SK-N-SH (cell line): ENCODE measurements around the gene ACADS. TPM values are rescaled to one million over a fixed set of nuclear protein-coding genes. Genes with fewer than 3 reads are reported as not detected.

Source experiments
- CTCF ChIA-PET: fragments of 300-600, 350-600 bp; formaldehyde crosslinking; extraction: SDS; loops from one replicate; lab custom pipeline; 2021; lab: Yijun Ruan, JAX
- POLR2A ChIA-PET: fragments of 350-600 bp; sonication (Branson Sonifier 250); formaldehyde crosslinking; extraction: SDS; loops from one replicate; lab custom pipeline; 2020; ENCODE audit warnings: antibody characterized with exemption, inconsistent platforms; lab: Yijun Ruan, JAX
- DNase-seq: peaks from one replicate; pipeline ENCODE4 v3.0.0; 2012
- H2AFZ ChIP-seq: fragments of 200-600 bp; sonication (generic); 2 replicates; pipeline ENCODE4 v1.8.1; 2016; ENCODE audit warnings: antibody characterized with exemption, mild to moderate bottlenecking, low read depth
- H3F3A ChIP-seq: fragments of 200-600 bp; sonication (generic); replicated peaks from 2 replicates; pipeline ENCODE3; 2016; ENCODE audit warnings: antibody characterized with exemption, mild to moderate bottlenecking; ENCODE audit not compliant: insufficient read depth
- H3K27ac ChIP-seq, 2 experiments: fragments of 200-500 bp in 1 of 2; fragments of 200-600 bp in 1 of 2; sonication (Bioruptor generic) in 1 of 2; sonication (generic), shearing (Covaris generic) in 1 of 2; 2 replicates each; pipeline versions ENCODE4 v1.5.1 to v1.6.1; 2014 to 2016; ENCODE audit warnings: low read depth in 2 of 2, inconsistent platforms in 1 of 2, low read length in 1 of 2, mild to moderate bottlenecking in 1 of 2, mixed read lengths in 1 of 2
- H3K27me3 ChIP-seq: fragments of 200-600 bp; sonication (generic), shearing (Covaris generic); 2 replicates; pipeline ENCODE4 v1.6.1; 2016; ENCODE audit warnings: mixed run types; ENCODE audit not compliant: insufficient read depth
- H3K36me3 ChIP-seq, 2 experiments: fragments of 200-500 bp in 1 of 2; fragments of 200-600 bp in 1 of 2; sonication (Bioruptor generic) in 1 of 2; sonication (generic) in 1 of 2; replicated peaks in 1 of 2; 2 replicates each; pipeline versions ENCODE3 to v1.5.1; 2014 to 2016; ENCODE audit warnings: low read length in 1 of 2, mild to moderate bottlenecking in 1 of 2; ENCODE audit not compliant: insufficient read depth in 2 of 2, control insufficient read depth in 1 of 2
- H3K4me1 ChIP-seq, 2 experiments: fragments of 200-500 bp in 1 of 2; fragments of 200-600 bp in 1 of 2; sonication (Bioruptor generic) in 1 of 2; sonication (generic), shearing (Covaris generic) in 1 of 2; 2 replicates each; pipeline versions ENCODE4 v1.5.1 to v1.6.1; 2014 to 2016; ENCODE audit warnings: low read depth in 1 of 2, low read length in 1 of 2, mixed run types in 1 of 2; ENCODE audit not compliant: insufficient read depth in 2 of 2, control insufficient read depth in 1 of 2
- H3K4me2 ChIP-seq: fragments of 200-600 bp; sonication (generic), shearing (Covaris generic); 2 replicates; pipeline ENCODE4 v1.6.1; 2017; ENCODE audit warnings: mixed run types
- H3K4me3 ChIP-seq, 2 experiments: fragments of 200-500 bp in 1 of 2; fragments of 200-600 bp in 1 of 2; sonication (Bioruptor generic) in 1 of 2; sonication (generic), shearing (Covaris generic) in 1 of 2; 2 replicates each; pipeline versions ENCODE4 v1.5.1 to v1.8.1; 2014 to 2016; ENCODE audit warnings: low read depth in 2 of 2, inconsistent platforms in 1 of 2, low read length in 1 of 2, mild to moderate bottlenecking in 1 of 2, mixed read lengths in 1 of 2, moderate library complexity in 1 of 2
- H3K79me2 ChIP-seq: fragments of 200-600 bp; sonication (generic); 2 replicates; pipeline ENCODE4 v1.8.1; 2017; ENCODE audit warnings: mild to moderate bottlenecking; ENCODE audit not compliant: insufficient read depth
- H3K9ac ChIP-seq: fragments of 200-600 bp; sonication (generic); 2 replicates; pipeline ENCODE4 v1.6.1; 2017; ENCODE audit warnings: mixed run types
- H3K9me2 ChIP-seq: fragments of 200-600 bp; sonication (generic); 2 replicates; pipeline ENCODE4 v1.6.1; 2017; ENCODE audit warnings: mixed run types
- H3K9me3 ChIP-seq: fragments of 200-600 bp; sonication (generic); 2 replicates; pipeline ENCODE4 v1.6.1; 2017; ENCODE audit warnings: mixed run types, mild to moderate bottlenecking, moderate library complexity
- H4K20me1 ChIP-seq: fragments of 200-600 bp; sonication (generic); 2 replicates; pipeline ENCODE4 v1.6.1; 2017; ENCODE audit warnings: mild to moderate bottlenecking, mixed run types; ENCODE audit not compliant: insufficient read depth
- ELF1 ChIP-seq: IDR thresholded peaks from 2 replicates; pipeline ENCODE4 v1.4.0; 2012
- FOXJ3 ChIP-seq: sonication (generic); formaldehyde crosslinking; IDR thresholded peaks from 2 replicates; pipeline ENCODE4 v1.5.1; 2020; ENCODE audit warnings: mild to moderate bottlenecking, missing genetic modification reagents
- FOXM1 ChIP-seq: IDR thresholded peaks from 2 replicates; pipeline ENCODE4 v1.4.0; 2012; ENCODE audit warnings: low read depth, mild to moderate bottlenecking
- GABPA ChIP-seq: IDR thresholded peaks from 2 replicates; pipeline ENCODE4 v1.4.0; 2012; ENCODE audit warnings: low read depth, mild to moderate bottlenecking
- JUND ChIP-seq: IDR thresholded peaks from 2 replicates; pipeline ENCODE4 v1.4.0; 2012
- NRF1 ChIP-seq: IDR thresholded peaks from 2 replicates; pipeline ENCODE4 v1.6.1; 2012; ENCODE audit warnings: low read depth, mild to moderate bottlenecking, low read length
- POLR2AphosphoS5 ChIP-seq: IDR thresholded peaks from 2 replicates; pipeline ENCODE4 v1.6.1; 2012; ENCODE audit warnings: low read depth, low read length
- RCOR1 ChIP-seq: fragments of 150-350 bp; IDR thresholded peaks from 2 replicates; pipeline ENCODE4 v1.6.1; 2017; ENCODE audit warnings: antibody characterized with exemption, low read length
- RFX5 ChIP-seq: IDR thresholded peaks from 2 replicates; pipeline ENCODE4 v1.6.1; 2012; ENCODE audit warnings: mild to moderate bottlenecking, improper control_type of control experiment, low read length
- YY1 ChIP-seq: IDR thresholded peaks from 2 replicates; pipeline ENCODE4 v1.4.0; 2012; ENCODE audit warnings: low read depth, mild to moderate bottlenecking
- WGBS: methylation state at CpG from one replicate; pipeline ENCODE4 v1.1.6; 2017; ENCODE audit warnings: low lambda C conversion rate; 5-methylcytosine and 5-hydroxymethylcytosine counted together
- polyA plus RNA-seq, 3 experiments: library from polyadenylated mRNA; depleted of rRNA; stranded (reverse); fragments of >200 nt; gene quantifications; 2 replicates each; pipeline ENCODE4 v1.2.3, GENCODE V29; 2012
- TF ChIP-seq, protein P1 (sequence below): IDR thresholded peaks from 2 replicates; pipeline ENCODE4 v1.4.0; 2012; ENCODE audit warnings: low read depth, borderline replicate concordance
- TF ChIP-seq, protein P2 (sequence below): fragments of 150-350 bp; IDR thresholded peaks from 2 replicates; pipeline ENCODE4 v1.6.1; 2017; ENCODE audit warnings: antibody characterized with exemption, low read length, low read depth, borderline replicate concordance
- TF ChIP-seq, protein P3 (sequence below): IDR thresholded peaks from 2 replicates; pipeline ENCODE4 v1.6.1; 2012; ENCODE audit warnings: mild to moderate bottlenecking, low read depth, low read length, moderate library complexity
- TF ChIP-seq, protein P4 (sequence below): IDR thresholded peaks from 2 replicates; pipeline ENCODE4 v1.4.0; 2012; ENCODE audit warnings: low read depth
- TF ChIP-seq, protein P5 (sequence below): IDR thresholded peaks from 2 replicates; pipeline ENCODE4; 2012

ACADS gene
- polyA plus RNA-seq, 1 of the 3 experiments (the other 2 are of a cell fraction): 4.9 TPM

DNA sequence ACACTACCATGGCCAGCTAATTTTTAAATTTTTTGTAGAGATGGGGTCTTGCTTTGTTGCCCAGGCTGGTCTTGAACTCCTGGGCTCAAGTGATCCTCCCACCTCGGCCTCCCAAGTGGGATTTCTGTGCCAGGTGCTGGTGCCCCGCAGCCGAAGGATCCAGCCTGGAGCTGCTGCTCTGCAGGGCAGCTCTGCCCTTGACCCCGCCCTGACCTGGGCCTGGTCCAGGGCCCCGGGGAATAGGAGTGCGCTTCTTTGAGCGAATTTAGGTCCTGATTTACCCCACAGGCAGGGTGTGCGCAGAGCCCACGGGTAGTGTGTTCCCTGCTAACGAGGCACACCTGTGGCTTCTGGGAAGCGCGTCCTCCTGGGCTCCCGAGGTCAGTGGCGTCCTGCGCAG is 15.2 kb downstream of the ACADS start:
- TF ChIP-seq, protein P1, sequence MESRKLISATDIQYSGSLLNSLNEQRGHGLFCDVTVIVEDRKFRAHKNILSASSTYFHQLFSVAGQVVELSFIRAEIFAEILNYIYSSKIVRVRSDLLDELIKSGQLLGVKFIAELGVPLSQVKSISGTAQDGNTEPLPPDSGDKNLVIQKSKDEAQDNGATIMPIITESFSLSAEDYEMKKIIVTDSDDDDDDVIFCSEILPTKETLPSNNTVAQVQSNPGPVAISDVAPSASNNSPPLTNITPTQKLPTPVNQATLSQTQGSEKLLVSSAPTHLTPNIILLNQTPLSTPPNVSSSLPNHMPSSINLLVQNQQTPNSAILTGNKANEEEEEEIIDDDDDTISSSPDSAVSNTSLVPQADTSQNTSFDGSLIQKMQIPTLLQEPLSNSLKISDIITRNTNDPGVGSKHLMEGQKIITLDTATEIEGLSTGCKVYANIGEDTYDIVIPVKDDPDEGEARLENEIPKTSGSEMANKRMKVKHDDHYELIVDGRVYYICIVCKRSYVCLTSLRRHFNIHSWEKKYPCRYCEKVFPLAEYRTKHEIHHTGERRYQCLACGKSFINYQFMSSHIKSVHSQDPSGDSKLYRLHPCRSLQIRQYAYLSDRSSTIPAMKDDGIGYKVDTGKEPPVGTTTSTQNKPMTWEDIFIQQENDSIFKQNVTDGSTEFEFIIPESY: no peak
- TF ChIP-seq GABPA (no peak), YY1 (no peak)
- POLR2A ChIA-PET: no interaction called here
- no peaks in the 10 kb centered on the region for H3K4me1 ChIP-seq
- no peaks in the 10 kb centered on the region for H3K79me2 ChIP-seq
- H3K4me2 ChIP-seq: no peak overlapping the region
- DNase-seq: no peak
- H3K36me3 ChIP-seq: no peaks in the 10 kb centered on the region
- no peaks in the 10 kb centered on the region for H3K9me2 ChIP-seq
- H3F3A ChIP-seq: no peaks in the 10 kb centered on the region
- no peaks in the 10 kb centered on the region for H3K27me3 ChIP-seq
- CTCF ChIA-PET: interaction anchor here (1.0 kb wide), 1 partner anchor 35 kb away, joined by 3 read pairs; no protein-coding TSS in a partner anchor
- no peak overlapping the region for H3K27ac ChIP-seq
- 93% methylated on average over 7 of the region's 15 CpGs for WGBS
- no peak overlapping the region for H3K9ac ChIP-seq
- no peak overlapping the region for H2AFZ ChIP-seq
- no peaks in the 10 kb centered on the region for H3K9me3 ChIP-seq
- no peaks in the 10 kb centered on the region for H4K20me1 ChIP-seq
- H3K4me3 ChIP-seq: no peak overlapping the region

DNA sequence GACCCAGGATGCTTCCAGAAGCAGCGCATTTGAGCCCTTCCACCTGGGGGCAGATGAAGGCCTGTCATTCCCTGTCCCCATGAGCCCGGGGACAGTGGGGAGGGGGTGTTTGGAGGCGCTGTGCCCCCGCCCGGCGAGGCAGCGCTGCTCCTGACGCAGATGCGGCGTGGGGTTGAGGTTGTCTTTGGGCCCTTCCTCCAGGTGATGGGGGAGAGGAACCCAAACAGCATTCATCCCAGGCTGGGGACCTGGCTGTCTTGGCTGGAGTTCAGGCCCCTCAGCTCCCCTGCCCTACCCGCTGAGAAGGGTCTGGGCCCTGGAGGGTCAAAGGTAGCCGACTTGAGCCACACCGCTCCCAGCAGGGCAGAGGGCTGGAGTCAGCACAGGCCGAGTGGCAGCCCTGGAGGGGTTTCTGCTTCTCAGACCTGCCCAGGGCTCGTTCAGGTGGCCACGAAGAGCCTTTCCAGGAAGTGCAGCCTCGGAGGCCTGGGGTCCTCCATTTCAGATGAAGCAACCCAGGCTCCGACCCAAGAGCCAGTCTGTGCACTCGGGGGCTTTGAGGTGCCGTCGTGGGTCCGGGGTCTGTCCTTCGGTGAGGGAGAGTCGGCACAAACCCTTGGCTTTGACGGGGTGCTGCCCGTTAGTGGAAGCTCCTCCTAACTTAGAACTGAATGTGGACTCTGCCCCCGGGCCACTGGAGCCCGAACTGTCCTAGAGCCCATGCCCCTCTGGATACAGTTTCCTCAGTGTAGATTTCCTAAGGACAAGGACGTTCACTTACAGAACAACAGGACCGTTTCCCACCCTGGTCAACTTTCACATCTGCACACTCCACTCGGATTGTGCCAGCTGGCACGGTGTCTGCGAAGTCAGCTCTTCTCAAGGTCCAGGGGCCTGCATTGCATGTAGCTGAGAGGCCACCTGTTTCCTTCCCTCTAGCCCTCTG is 16.1 kb downstream of the ACADS start:
- CTCF ChIA-PET: interaction anchor here (0.8 kb wide), 1 partner anchor 230 kb away, joined by 3 read pairs; no protein-coding TSS in a partner anchor
- H3K27ac ChIP-seq: no peak overlapping the region
- no peaks in the 10 kb centered on the region for H3K4me1 ChIP-seq
- no peak overlapping the region for H2AFZ ChIP-seq
- no peaks in the 10 kb centered on the region for H3K79me2 ChIP-seq
- H3K4me3 ChIP-seq: no peak overlapping the region
- no peak overlapping the region for H3K9ac ChIP-seq
- H3K9me3 ChIP-seq: no peaks in the 10 kb centered on the region
- TF ChIP-seq JUND: no peak
- no peak for TF ChIP-seq POLR2AphosphoS5
- TF ChIP-seq RFX5: no peak
- TF ChIP-seq FOXJ3: no peak
- TF ChIP-seq, protein P2, sequence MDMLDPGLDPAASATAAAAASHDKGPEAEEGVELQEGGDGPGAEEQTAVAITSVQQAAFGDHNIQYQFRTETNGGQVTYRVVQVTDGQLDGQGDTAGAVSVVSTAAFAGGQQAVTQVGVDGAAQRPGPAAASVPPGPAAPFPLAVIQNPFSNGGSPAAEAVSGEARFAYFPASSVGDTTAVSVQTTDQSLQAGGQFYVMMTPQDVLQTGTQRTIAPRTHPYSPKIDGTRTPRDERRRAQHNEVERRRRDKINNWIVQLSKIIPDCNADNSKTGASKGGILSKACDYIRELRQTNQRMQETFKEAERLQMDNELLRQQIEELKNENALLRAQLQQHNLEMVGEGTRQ: no peak
- TF ChIP-seq FOXM1: no peak
- no peak for TF ChIP-seq YY1
- TF ChIP-seq ELF1: no peak
- TF ChIP-seq RCOR1: no peak
- TF ChIP-seq, protein P3, sequence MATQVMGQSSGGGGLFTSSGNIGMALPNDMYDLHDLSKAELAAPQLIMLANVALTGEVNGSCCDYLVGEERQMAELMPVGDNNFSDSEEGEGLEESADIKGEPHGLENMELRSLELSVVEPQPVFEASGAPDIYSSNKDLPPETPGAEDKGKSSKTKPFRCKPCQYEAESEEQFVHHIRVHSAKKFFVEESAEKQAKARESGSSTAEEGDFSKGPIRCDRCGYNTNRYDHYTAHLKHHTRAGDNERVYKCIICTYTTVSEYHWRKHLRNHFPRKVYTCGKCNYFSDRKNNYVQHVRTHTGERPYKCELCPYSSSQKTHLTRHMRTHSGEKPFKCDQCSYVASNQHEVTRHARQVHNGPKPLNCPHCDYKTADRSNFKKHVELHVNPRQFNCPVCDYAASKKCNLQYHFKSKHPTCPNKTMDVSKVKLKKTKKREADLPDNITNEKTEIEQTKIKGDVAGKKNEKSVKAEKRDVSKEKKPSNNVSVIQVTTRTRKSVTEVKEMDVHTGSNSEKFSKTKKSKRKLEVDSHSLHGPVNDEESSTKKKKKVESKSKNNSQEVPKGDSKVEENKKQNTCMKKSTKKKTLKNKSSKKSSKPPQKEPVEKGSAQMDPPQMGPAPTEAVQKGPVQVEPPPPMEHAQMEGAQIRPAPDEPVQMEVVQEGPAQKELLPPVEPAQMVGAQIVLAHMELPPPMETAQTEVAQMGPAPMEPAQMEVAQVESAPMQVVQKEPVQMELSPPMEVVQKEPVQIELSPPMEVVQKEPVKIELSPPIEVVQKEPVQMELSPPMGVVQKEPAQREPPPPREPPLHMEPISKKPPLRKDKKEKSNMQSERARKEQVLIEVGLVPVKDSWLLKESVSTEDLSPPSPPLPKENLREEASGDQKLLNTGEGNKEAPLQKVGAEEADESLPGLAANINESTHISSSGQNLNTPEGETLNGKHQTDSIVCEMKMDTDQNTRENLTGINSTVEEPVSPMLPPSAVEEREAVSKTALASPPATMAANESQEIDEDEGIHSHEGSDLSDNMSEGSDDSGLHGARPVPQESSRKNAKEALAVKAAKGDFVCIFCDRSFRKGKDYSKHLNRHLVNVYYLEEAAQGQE: no peak
- TF ChIP-seq, protein P4, sequence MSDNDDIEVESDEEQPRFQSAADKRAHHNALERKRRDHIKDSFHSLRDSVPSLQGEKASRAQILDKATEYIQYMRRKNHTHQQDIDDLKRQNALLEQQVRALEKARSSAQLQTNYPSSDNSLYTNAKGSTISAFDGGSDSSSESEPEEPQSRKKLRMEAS: no peak
- TF ChIP-seq NRF1: no peak
- TF ChIP-seq, protein P5, sequence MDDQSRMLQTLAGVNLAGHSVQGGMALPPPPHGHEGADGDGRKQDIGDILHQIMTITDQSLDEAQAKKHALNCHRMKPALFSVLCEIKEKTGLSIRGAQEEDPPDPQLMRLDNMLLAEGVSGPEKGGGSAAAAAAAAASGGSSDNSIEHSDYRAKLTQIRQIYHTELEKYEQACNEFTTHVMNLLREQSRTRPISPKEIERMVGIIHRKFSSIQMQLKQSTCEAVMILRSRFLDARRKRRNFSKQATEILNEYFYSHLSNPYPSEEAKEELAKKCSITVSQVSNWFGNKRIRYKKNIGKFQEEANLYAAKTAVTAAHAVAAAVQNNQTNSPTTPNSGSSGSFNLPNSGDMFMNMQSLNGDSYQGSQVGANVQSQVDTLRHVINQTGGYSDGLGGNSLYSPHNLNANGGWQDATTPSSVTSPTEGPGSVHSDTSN: no peak
- H3K9me2 ChIP-seq: no peaks in the 10 kb centered on the region
- DNase-seq: no peak
- H4K20me1 ChIP-seq: no peaks in the 10 kb centered on the region
- no peaks in the 10 kb centered on the region for H3F3A ChIP-seq
- POLR2A ChIA-PET: no interaction called here
- no peaks in the 10 kb centered on the region for H3K27me3 ChIP-seq
- WGBS: 87% methylated on average over 16 of the region's 33 CpGs
- no peak overlapping the region for H3K4me2 ChIP-seq
- no peaks in the 10 kb centered on the region for H3K36me3 ChIP-seq
